Measurements from ENCODE around the gene G6PD.

DNA sequence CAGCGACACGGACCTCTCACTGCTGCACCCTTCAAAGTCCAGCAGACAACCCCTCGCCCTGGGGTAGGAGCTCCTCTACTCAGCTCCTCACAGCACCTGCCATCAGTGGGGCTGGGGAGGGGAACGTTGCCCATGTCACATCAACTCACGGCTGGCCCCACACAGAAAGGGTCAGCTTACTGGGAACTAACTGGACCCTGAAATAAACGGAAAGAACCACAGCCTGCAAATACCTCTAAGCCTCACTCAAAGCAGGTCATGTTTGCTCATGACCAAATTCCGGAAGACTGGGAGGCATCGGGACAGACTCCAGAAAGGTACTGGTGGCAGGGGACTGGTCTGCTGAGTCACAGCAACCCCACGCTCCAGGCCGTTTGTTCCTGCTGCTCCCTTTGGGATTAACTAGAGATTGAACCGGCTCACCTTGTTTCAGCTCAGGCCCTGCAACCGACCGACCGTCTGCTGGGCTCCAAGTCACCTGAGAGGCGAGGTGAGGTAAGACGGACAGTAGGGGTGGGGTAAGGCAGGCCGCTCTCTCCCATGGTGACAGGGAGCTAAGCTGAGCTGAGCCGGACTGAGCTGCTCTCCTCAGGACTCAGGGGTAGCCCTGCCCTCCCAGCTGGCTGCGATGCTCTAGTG is 5.6 kb downstream of the G6PD start:
- TF ChIP-seq, protein P1, sequence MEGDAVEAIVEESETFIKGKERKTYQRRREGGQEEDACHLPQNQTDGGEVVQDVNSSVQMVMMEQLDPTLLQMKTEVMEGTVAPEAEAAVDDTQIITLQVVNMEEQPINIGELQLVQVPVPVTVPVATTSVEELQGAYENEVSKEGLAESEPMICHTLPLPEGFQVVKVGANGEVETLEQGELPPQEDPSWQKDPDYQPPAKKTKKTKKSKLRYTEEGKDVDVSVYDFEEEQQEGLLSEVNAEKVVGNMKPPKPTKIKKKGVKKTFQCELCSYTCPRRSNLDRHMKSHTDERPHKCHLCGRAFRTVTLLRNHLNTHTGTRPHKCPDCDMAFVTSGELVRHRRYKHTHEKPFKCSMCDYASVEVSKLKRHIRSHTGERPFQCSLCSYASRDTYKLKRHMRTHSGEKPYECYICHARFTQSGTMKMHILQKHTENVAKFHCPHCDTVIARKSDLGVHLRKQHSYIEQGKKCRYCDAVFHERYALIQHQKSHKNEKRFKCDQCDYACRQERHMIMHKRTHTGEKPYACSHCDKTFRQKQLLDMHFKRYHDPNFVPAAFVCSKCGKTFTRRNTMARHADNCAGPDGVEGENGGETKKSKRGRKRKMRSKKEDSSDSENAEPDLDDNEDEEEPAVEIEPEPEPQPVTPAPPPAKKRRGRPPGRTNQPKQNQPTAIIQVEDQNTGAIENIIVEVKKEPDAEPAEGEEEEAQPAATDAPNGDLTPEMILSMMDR (IDR thresholded peaks at IDR 0.05): no peak
- TF ChIP-seq, protein P2, sequence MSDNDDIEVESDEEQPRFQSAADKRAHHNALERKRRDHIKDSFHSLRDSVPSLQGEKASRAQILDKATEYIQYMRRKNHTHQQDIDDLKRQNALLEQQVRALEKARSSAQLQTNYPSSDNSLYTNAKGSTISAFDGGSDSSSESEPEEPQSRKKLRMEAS (CRISPR knock-in tag; IDR thresholded peaks at IDR 0.05): no peak
- TF ChIP-seq ATF1 (CRISPR knock-in tag; IDR thresholded peaks at IDR 0.05): no peak
- no peak for TF ChIP-seq ELF4 (CRISPR knock-in tag; IDR thresholded peaks at IDR 0.05; ENCODE audit: low read depth)
- no peak for TF ChIP-seq CREB1 (CRISPR knock-in tag; IDR thresholded peaks at IDR 0.05)
- TF ChIP-seq, protein P3, sequence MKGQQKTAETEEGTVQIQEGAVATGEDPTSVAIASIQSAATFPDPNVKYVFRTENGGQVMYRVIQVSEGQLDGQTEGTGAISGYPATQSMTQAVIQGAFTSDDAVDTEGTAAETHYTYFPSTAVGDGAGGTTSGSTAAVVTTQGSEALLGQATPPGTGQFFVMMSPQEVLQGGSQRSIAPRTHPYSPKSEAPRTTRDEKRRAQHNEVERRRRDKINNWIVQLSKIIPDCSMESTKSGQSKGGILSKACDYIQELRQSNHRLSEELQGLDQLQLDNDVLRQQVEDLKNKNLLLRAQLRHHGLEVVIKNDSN (CRISPR knock-in tag; IDR thresholded peaks at IDR 0.05): no peak
- TF ChIP-seq, protein P4, sequence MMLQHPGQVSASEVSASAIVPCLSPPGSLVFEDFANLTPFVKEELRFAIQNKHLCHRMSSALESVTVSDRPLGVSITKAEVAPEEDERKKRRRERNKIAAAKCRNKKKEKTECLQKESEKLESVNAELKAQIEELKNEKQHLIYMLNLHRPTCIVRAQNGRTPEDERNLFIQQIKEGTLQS (CRISPR knock-in tag; conservative IDR thresholded peaks at IDR 0.05): no peak
- no peak for TF ChIP-seq ZNF317 (CRISPR knock-in tag; IDR thresholded peaks at IDR 0.05; ENCODE audit: borderline replicate concordance, low read depth)
- TF ChIP-seq NR3C1 (CRISPR knock-in tag; conservative IDR thresholded peaks at IDR 0.05; ENCODE audit: low read depth): no peak
- TF ChIP-seq, protein P5, sequence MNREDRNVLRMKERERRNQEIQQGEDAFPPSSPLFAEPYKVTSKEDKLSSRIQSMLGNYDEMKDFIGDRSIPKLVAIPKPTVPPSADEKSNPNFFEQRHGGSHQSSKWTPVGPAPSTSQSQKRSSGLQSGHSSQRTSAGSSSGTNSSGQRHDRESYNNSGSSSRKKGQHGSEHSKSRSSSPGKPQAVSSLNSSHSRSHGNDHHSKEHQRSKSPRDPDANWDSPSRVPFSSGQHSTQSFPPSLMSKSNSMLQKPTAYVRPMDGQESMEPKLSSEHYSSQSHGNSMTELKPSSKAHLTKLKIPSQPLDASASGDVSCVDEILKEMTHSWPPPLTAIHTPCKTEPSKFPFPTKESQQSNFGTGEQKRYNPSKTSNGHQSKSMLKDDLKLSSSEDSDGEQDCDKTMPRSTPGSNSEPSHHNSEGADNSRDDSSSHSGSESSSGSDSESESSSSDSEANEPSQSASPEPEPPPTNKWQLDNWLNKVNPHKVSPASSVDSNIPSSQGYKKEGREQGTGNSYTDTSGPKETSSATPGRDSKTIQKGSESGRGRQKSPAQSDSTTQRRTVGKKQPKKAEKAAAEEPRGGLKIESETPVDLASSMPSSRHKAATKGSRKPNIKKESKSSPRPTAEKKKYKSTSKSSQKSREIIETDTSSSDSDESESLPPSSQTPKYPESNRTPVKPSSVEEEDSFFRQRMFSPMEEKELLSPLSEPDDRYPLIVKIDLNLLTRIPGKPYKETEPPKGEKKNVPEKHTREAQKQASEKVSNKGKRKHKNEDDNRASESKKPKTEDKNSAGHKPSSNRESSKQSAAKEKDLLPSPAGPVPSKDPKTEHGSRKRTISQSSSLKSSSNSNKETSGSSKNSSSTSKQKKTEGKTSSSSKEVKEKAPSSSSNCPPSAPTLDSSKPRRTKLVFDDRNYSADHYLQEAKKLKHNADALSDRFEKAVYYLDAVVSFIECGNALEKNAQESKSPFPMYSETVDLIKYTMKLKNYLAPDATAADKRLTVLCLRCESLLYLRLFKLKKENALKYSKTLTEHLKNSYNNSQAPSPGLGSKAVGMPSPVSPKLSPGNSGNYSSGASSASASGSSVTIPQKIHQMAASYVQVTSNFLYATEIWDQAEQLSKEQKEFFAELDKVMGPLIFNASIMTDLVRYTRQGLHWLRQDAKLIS (CRISPR knock-in tag; IDR thresholded peaks at IDR 0.05; ENCODE audit: borderline replicate concordance): no peak
- TF ChIP-seq, protein P6, sequence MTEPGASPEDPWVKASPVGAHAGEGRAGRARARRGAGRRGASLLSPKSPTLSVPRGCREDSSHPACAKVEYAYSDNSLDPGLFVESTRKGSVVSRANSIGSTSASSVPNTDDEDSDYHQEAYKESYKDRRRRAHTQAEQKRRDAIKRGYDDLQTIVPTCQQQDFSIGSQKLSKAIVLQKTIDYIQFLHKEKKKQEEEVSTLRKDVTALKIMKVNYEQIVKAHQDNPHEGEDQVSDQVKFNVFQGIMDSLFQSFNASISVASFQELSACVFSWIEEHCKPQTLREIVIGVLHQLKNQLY (CRISPR knock-in tag; IDR thresholded peaks at IDR 0.05): no peak
- TF ChIP-seq, protein P7, sequence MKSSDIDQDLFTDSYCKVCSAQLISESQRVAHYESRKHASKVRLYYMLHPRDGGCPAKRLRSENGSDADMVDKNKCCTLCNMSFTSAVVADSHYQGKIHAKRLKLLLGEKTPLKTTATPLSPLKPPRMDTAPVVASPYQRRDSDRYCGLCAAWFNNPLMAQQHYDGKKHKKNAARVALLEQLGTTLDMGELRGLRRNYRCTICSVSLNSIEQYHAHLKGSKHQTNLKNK (CRISPR knock-in tag; IDR thresholded peaks at IDR 0.05): no peak
- TF ChIP-seq SMAD4 (CRISPR knock-in tag; IDR thresholded peaks at IDR 0.05): no peak
